ENCODE measurements around the gene DMWD.

The DMWD gene

DNA sequence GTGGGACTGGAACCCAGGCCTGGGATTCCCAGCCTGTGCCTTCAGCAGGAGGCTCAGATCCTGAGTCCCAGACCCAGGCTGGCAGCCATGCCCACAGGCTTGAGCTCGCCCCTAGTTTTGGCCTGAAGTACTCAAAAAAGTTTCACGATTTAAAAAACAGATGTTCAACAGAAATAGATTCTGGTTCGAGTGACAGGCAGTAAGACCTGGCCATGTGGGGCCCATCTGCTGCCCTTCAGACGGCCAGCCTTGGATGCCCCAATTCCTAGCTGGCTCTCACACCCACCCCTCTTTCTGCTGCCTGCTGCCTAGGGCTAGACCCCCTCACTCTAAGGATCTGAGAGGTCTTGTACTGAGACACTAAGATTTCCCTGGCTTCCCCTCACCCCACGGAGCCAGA lies 7.5 kb downstream of the DMWD start:
- DNase-seq = no peak

DNA sequence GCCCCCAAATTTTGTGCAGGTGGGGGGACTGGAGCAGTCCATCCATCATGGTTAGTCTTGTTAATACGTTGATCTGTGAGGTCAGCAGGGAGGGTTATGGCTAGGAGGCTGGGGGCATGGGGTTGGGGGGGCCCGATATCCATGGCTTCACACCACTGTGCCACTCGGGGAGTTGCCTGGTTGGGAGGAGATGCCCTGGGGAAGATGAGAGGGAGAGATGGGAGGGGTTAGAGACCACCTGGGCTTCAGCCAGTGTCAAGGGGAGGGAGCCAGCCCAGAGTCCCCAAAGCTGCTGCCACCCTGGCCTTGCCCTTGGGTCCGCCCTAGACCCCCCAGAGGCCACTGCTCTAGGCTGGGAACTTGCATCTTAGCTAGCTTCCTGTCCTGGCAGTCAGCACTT lies 8.5 kb downstream of the DMWD start:
- DNase-seq = no peak

DNA sequence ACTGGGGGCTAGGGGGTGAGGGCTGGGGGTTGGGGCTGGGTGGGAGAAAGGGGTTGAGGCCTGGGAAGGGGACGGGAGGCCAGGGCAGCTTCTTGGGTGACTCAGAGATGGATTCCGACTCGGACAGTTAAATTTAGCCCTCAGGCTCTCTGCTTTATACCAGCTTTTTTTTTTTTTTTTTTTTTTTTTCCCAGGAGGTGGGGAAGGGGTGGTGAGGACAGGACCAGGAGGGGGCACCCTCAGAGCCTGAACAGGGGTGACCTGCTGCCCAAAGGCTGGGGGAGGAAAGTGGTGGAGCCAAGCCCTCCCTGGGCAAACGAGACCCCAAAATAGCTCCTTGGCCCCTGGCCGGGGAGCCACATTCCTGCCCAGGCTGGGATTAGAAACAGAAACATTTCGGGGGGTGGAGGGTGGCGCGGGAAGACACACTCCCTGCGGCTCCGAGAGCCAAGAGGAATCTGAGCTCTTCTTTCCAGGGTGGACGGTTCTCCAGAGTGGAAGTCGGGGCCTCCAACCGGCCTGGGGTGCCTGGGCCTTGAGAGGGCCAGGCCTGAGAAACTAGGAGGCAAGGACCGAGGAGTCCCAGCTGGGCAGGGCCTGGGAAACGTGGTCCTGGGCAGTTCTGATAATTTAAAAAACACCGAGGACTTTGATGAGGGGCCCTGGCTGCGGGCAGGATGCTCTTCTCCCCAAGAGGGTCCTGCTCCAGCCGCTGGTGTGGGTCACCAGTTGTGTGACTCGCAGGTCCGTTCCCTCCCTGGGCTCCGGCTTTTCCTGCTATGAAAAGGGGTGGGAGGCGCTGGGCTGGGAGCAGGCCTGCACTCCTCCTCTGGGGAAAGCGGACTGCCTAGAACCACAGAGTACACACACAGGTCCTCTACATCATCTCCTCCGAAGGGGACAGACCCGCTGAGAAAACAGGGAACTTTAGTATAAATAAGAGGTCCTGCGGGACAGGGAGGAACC lies 9.5 kb downstream of the DMWD start:
- no peak for DNase-seq

DNA sequence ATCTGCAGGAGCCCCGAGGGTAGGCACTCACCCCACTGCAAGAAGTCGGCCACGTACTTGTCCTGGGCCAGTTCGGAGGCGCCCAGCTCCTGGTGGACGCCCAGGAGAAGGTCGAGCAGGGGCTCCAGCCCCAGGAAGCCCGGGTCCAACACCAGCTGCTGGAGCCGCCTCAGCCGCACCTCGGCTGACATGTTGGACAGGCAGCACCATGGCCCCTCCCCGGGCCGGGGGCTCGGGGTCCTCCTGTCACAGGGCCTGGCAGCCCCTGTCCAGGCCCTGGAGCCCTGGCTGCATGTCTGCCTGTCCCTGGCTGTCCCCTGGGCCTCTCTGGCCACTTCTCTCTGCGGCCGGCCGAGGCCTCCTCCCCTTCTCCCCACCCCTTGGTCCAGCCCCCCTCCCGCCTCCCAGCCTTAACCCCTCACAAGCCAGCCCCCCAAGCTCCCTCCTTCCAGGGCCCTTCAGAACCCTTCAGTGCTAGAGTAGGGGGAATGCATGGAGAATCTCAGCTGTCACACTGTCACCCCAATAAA lies 10.4 kb downstream of the DMWD start, which contains the start of gene DMPK:
TSS of gene DMPK (minus strand) at position 329 of the 530 bp plus-strand sequence. CDS start at position 191, 138 bp downstream.
- DNase-seq = no peak

DNA sequence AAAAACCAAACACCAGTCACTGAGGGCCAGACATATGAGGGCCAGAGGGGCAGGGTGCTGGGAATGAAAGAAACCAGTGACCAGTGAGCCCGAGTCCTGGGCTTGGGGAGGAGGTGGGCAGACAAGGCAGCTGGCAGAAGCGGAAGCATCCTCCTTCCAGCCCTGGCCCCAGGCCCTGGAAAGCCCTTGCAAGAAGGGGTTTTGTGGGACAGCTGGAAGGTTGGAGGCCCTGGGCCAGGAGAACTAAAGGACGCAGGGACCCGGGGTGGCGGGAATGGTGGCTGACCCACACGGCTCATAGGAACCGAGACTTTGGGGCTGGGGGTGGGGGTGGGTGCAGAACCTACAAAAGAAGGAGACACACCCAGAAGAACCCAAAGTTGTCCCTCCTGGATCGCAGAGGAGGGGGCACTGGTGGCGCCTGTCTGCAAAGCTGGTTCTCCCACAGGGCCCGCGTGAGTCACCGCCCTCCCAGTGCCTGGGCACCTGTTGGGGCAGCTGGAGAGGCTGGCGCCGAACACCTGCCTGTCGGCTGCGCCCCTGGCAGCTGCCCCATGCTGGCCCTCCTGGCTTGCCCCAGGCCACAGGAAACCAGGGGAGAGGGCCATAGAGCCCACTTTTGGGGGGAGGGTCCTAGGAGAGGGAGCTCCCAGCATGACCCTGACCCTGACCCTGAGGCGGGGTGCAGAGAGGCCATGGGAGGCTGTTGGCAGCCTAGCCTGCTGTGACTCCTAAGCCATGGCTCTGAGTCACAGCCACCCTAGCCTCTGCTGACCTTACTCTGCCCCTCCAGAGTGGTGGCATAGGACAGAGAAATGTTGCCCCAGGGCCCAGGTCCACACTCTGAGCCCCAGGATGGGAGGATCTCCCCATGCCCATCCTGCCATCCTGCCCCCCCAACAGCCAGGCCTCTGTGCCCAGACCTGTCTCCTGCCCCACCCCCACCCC lies 11.2 kb downstream of the DMWD start:
- no peak for DNase-seq

DNA sequence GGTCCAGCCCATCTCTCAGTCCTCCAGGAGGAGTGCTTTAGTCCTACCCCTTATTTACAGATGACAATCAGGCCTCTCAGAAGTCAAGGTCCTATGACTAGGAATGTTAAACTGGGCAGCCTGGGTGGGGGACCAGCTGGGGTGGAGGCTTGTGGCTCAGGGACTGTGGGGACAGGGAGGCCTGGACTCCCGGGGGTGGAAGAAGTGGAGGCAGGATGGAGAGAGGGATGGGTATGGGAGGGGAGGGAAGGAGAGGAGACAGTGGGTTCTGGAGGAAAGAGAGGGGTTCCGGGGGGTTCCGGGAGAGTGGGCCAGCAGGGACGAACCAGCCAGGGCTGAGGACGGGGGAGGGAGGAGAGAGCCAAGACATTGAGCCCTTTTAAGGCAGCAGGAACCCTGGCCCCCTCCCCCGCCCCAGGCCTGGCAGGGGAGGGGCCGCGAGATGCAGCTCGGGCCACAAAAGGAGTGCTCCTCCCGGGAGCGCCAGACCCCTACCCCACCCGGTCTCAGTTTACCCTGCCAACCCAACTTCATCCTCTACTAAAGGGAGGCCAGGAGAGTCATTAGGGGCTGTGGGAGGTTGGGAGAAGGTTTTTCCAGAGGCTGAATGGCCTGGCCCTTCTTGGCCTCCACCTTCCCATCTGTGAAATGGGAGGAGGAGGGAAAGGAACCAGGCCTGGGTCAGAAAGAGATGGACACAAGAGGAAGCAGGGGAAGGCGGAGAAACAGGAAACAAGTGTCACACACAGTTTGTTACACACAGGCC lies 12.0 kb downstream of the DMWD start:
- no peak for DNase-seq

DNA sequence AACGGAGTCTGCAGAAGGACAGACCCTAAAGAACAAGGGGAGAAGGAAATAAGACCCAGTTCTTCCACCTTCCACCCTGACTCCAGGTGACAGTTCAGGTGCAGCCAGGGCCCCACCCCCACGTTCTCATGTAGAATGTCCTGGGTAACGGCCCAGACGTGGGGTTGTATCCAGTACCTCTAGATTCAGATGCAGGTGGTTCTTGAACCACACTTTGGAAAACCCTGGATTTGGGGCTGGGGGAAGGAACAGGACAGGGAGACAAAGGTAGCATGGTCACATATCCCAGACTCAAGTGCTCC lies 12.5 kb downstream of the DMWD start:
- no peak for DNase-seq

DNA sequence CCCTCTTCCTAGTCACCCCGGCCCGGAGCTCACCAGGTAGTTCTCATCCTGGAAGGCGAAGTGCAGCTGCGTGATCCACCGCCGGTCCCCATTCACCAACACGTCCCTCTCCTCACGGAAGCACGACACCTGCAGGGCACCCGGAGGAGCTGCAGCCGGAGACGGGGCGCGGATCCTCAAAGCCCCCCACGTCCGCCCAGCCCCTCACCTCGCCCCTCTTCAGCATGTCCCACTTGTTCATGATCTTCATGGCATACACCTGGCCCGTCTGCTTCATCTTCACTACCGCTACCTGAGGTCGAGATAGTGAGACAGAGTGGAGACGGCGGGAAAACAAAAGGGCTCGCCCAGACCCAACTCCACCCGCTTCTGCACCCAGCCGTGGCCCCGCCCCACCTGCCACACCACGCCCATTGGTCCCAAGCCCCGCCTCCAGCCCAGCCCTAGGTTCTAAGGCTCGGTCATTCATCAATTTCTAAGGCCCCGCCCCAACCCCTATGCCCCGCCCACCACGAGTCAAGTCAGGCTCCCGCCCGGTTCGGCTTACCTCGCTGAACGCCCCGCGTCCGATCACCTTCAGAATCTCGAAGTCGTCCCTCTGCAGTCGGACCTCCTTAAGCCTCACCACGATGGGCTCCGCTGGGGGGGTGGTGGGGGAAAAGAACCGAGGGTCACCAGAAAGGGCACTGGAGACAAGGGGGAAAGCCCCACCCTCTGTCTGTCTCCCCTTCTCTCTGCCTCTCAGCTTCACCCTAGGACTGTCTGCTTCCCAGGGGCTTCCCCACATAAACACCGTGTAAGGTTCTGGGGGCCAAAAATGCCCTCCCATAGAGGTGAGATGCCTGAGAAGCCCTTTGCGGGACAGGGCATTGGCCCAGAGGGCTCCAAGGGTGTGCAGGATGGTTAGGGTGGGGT lies 13.2 kb downstream of the DMWD start:
- peak; percentile 81 for DNase-seq

DNA sequence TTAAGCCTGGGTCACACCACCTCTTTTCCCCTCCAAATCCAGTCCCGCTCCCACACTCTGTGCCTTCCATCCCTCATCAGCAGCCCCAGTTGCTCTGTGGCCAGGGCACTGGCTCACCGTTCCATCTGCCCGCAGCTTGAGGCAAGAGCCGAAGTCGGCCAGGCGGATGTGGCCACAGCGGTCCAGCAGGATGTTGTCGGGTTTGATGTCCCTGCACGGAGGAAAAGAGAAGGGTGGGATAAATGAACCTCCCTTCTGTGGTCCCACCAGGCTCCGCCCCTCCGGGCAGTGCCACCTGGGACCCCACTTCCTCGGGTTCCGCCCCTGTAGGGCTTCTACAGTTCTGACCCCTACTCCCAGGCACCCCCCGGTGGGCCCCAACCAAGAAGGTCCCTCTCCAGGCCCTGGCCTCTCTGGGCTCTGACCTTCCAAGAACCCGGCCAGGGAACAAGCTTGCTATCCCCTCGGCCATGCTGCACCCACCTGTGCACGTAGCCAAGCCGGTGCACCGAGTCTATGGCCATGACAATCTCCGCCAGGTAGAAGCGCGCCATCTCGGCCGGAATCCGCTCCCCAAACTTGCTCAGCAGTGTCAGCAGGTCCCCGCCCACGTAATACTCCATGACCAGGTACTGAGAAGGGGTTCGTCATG lies 14.5 kb downstream of the DMWD start:
- no peak for DNase-seq

DNA sequence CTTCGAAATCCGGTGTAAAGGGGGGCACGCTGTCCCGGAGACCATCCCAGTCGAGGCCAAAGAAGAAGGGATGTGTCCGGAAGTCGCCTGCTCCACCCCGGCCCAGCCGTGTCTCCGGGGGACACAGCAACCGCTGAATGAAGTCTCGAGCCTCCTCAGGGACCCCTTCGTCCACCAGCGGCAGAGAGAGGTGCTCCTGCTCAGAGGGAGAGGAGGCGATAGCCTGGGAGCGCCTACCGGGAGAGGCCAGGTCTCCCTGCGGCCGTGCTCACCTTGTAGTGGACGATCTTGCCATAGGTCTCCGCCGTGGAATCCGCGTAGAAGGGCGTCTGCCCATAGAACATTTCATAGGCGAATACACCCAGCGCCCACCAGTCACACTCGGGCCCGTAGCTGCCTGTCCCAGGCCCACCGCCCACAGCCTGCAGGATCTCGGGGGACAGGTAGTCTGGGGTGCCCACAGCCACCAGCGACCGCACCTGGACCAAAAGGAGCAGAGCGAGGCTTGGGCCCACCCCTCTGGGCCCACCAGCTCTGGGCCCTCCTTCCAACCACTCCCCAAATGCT lies 15.2 kb downstream of the DMWD start:
- DNase-seq = no peak

DNA sequence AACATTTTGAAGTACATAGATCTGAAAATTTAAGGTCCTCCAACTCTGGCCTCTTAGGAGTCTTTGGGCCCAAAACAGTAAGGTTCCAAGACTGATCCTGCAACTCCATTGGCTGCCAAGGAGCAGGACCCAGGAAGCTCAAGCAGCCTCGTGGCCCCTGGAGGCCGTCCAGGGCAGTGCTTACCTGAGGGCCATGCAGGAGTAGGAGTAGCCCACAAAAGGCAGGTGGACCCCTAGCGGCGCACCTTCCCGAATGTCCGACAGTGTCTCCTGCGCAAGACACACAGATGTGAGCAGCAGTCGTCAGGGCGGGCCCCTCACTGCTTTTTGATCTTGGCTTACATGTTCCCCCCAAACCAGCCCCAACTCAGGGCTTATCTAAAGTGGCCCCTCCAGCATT lies 17.9 kb downstream of the DMWD start:
- DNase-seq = no peak

DNA sequence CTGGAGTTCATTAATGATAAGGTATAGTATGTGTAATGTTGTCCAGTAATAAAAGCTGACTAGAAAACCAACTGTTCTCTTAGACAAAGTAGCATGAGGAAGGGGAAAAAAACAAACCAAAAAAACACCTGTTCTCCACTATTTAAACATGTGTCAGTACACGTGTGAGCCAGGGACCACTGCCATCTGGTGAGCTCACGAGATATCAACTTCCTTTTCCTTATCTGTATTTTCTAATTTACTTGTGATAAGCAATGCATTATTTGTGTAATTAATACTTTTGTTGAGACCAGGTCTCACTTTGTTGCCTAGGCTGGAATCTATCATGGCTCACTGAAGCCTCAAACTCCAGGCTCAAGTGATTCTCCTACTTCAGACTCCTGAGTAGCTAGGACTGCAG lies 19.3 kb downstream of the DMWD start:
- no peak for DNase-seq

DNA sequence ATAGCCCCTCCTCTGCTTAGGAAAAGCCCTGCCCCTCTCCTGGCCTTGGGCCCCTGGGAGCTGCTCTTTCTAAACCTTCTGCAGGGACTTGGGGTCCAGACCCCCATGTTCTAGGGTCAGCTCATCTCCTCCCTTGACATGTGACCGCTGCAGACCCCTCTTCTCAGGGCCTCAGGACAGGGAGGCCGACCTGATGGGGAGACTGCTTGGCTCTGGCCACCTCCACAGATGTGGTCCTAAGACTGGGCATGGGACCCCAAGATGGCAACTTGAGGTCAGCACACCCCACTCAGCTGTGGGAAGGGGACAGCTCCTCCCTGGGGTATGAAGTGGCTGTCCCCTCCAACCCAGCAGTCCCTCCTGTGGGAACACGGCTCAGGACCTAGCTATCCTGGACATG lies 19.7 kb downstream of the DMWD start:
- no peak for DNase-seq

DNA sequence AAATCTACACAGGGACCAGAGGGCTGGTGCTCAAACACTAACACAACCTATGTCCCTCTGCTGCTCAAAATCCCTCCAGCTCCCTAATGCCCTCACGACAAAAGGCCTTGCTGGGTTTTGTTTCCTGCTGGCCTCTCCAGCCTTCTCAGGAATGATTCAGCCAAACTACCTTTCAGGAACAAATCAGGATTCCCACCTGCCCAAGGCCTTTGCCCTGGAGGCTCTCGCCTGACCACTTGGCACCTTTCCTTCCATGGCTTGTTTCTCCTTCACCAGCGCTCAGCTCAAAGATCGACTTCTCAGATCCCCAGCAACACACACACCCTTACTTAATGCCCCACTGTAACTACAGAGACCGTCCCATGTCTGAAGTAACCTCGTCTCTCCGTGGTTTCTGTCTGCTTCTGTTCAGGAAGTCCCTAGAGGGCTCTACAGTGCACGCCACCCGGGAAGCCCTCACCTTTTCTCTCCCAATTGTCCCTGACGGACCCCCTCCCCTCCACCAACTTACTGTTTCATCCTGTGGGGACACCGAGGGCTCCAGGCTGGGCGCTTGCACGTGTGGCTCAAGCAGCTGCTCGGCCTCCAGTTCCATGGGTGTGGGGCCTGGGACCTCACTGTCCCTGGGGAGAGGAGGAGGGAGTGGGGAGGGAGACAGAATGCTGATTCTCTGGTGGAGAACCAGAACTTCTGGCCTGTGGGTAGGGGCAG lies 20.4 kb downstream of the DMWD start:
- no peak for DNase-seq

DNA sequence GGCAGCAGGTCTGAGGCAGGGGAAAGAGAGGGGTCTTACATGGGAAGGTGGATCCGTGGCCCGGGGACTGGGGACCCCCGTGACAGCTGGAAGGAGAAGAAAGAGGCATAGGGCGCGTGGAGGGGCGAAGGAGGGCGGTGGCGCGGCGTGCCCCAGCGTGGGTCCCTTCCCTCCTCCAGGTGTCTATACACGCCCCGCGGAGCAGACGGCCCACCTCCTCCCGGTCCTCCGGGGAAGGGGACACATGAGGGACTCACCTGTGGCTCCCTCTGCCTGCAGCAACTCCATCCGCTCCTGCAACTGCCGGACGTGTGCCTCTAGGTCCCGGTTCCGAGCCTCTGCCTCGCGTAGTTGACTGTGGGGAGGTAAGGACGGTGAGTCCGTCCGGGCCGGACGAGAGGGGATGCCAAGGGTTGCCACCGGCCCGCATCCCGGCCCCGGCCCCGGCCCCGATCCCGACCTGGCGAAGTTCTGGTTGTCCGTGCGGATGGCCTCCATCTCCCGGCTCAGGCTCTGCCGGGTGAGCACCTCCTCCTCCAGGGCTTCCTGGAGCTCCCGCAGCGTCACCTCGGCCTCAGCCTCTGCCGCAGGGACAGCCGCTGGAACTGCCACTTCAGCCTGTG lies 21.2 kb downstream of the DMWD start:
- no peak for DNase-seq

DNA sequence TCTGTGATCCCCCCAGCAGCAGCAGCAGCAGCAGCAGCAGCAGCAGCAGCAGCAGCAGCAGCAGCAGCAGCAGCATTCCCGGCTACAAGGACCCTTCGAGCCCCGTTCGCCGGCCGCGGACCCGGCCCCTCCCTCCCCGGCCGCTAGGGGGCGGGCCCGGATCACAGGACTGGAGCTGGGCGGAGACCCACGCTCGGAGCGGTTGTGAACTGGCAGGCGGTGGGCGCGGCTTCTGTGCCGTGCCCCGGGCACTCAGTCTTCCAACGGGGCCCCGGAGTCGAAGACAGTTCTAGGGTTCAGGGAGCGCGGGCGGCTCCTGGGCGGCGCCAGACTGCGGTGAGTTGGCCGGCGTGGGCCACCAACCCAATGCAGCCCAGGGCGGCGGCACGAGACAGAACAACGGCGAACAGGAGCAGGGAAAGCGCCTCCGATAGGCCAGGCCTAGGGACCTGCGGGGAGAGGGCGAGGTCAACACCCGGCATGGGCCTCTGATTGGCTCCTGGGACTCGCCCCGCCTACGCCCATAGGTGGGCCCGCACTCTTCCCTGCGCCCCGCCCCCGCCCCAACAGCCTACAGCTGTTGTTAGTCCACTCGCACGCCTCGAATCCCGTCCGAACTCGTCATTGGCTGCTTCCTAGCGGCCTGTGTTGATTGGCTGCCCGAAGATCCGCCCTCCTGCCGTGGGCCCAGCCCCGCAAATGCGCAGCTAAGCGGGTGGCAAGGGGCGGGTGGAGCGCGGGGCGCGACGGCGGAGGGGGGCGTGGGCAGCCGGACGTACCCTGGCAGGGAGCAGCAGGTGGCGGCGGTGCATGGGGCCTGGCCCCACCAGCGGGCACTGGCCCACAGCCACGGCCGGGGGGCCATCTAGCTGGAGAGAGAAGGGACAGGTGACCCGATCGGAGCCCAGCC lies 22.2 kb downstream of the DMWD start:
- DNase-seq = peak; percentile 93

DNA sequence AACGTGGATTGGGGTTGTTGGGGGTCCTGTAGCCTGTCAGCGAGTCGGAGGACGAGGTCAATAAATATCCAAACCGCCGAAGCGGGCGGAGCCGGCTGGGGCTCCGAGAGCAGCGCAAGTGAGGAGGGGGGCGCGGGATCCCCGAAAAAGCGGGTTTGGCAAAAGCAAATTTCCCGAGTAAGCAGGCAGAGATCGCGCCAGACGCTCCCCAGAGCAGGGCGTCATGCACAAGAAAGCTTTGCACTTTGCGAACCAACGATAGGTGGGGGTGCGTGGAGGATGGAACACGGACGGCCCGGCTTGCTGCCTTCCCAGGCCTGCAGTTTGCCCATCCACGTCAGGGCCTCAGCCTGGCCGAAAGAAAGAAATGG lies 22.8 kb downstream of the DMWD start:
- peak; percentile 50 for DNase-seq

DNA sequence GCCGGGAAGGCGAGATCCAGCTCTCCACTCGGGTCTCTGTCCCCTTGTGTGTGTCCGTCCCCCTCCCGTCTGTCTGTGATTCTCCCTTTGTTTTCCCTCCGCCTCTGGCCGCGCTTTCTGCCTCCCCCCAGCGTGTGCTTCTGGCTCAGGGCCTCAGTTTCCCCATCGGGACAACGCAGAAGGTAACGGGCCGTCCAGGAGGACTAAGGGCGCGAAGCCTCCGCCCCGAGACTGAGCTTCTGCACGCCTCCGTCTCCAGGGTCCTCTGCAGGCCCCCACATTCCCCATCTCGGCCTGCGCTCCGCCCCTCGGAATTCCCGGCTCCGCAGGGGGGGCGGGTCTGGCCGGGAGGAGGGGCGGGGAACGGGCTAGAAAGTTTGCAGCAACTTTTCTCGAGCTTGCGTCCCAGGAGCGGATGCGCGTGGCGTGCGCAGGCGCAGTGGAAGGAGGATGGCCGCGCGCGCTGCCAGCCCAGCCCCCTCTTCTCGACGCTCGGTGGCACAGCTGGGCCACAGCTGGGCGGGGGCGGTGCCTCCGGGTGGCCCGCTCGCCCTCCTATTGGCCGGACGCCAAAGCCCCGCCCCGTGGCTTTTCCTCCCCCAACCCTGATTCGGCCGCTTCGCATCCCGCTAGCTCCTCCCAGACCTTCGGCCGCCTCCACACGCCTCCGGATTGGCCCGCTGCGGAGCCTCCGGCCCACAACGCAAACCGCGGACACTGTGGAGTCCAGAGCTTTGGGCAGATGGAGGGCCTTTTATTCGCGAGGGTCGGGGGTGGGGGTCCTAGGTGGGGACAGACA lies 23.5 kb downstream of the DMWD start, which contains the start of gene SIX5:
TSS of gene SIX5 (minus strand) at position 269 of the 799 bp plus-strand sequence. CDS start 408 bp downstream, outside the sequence.
- peak; percentile 89 for DNase-seq
